GM12874 (cell line): Measurements from ENCODE around the gene NDUFS3.

Experiments
- CTCF ChIP-seq: IDR thresholded peaks from 2 replicates; pipeline ENCODE4 v1.5.1; 2011; ENCODE audit warnings: low read depth, mild to moderate bottlenecking, control low read depth, low read length, moderate library complexity; ENCODE audit not compliant: insufficient read depth

The NDUFS3 gene

GRCh38 chr11:47538741-47539565 lies 39.9 kb upstream of the NDUFS3 start:
- no peak for TF ChIP-seq CTCF

- TF ChIP-seq CTCF = no peak
Measured at GRCh38 chr11:47539681-47540039, 39.2 kb upstream of the NDUFS3 start.

GRCh38 chr11:47541070-47541469 lies 37.8 kb upstream of the NDUFS3 start:
- TF ChIP-seq CTCF = no peak

- no peak for TF ChIP-seq CTCF
Measured at GRCh38 chr11:47545298-47545697, 33.6 kb upstream of the NDUFS3 start.

GRCh38 chr11:47550288-47551047 lies 28.4 kb upstream of the NDUFS3 start:
- no peak for TF ChIP-seq CTCF

- TF ChIP-seq CTCF = peak; percentile 46
Measured at GRCh38 chr11:47551086-47551485, 27.8 kb upstream of the NDUFS3 start.

GRCh38 chr11:47552056-47552565 lies 26.8 kb upstream of the NDUFS3 start:
- no peak for TF ChIP-seq CTCF
